GM19455 (cell line): ENCODE data around the gene SORCS1.
A peak's percentile ranks its signal among the peaks of the same experiment; 100 is the strongest.

Experiments
- ATAC-seq: cut with Tn5 transposase; IDR thresholded peaks from one replicate; pipeline ENCODE4 v1.9.1; 2021; ENCODE audit not compliant: unreplicated experiment

SORCS1 gene

GRCh38 chr10:106765241-106765754 is 399.2 kb downstream of the SORCS1 start:
- no peak for ATAC-seq

- ATAC-seq, result no peak
Measured at GRCh38 chr10:106764360-106764759, 400.1 kb downstream of the SORCS1 start.

GRCh38 chr10:106761906-106762305 is 402.6 kb downstream of the SORCS1 start:
- ATAC-seq, result no peak

- ATAC-seq, result no peak
Measured at GRCh38 chr10:106757521-106757920, 407.0 kb downstream of the SORCS1 start.

GRCh38 chr10:106751091-106751490 is 413.4 kb downstream of the SORCS1 start:
- ATAC-seq, result no peak

- ATAC-seq, result no peak
Measured at GRCh38 chr10:106746868-106747267, 417.6 kb downstream of the SORCS1 start.

- no peak for ATAC-seq
Measured at GRCh38 chr10:106741006-106741530, 423.4 kb downstream of the SORCS1 start.

GRCh38 chr10:106740071-106740470 is 424.4 kb downstream of the SORCS1 start:
- no peak for ATAC-seq

GRCh38 chr10:106734220-106734619 is 430.3 kb downstream of the SORCS1 start:
- no peak for ATAC-seq

- ATAC-seq, result no peak
Measured at GRCh38 chr10:106728232-106728631, 436.3 kb downstream of the SORCS1 start.

GRCh38 chr10:106727170-106727569 is 437.3 kb downstream of the SORCS1 start:
- ATAC-seq, result no peak

GRCh38 chr10:106722524-106722923 is 442.0 kb downstream of the SORCS1 start:
- no peak for ATAC-seq

- ATAC-seq, result no peak
Measured at GRCh38 chr10:106720683-106721082, 443.8 kb downstream of the SORCS1 start.

GRCh38 chr10:106716381-106716780 is 448.1 kb downstream of the SORCS1 start:
- ATAC-seq, result no peak

GRCh38 chr10:106714734-106715555 is 449.6 kb downstream of the SORCS1 start:
- no peak for ATAC-seq

- ATAC-seq, result no peak
Measured at GRCh38 chr10:106713846-106714245, 450.7 kb downstream of the SORCS1 start.

- ATAC-seq, result no peak
Measured at GRCh38 chr10:106712988-106713387, 451.5 kb downstream of the SORCS1 start.

GRCh38 chr10:106711313-106711906 is 453.1 kb downstream of the SORCS1 start:
- ATAC-seq, result peak; percentile 75

- no peak for ATAC-seq
Measured at GRCh38 chr10:106708506-106708905, 456.0 kb downstream of the SORCS1 start.

GRCh38 chr10:106707657-106708056 is 456.8 kb downstream of the SORCS1 start:
- ATAC-seq, result no peak

GRCh38 chr10:106706127-106706526 is 458.4 kb downstream of the SORCS1 start:
- no peak for ATAC-seq

GRCh38 chr10:106705681-106706100 is 458.8 kb downstream of the SORCS1 start:
- peak; percentile 78 for ATAC-seq
